NCI-H446 (cell line): Measurements from ENCODE around the gene FAM98C.
"Not testable (repeated sequence)": the region's sequence is repeated elsewhere in the genome, so short reads cannot be mapped to it uniquely, and the experiment has no call there.

Experiments used
- DNase-seq, 2 experiments: peaks; one replicate each; lab custom pipeline; 2025; lab: John Stamatoyannopoulos, UW

Gene FAM98C

GRCh38 chr19:38399081-38399480 lies 3.8 kb upstream of the FAM98C start:
- no peak for DNase-seq

GRCh38 chr19:38399537-38399936 lies 3.4 kb upstream of the FAM98C start:
- no peak for DNase-seq

- DNase-seq, result no peak
Observed at GRCh38 chr19:38400361-38400760, 2.5 kb upstream of the FAM98C start.

GRCh38 chr19:38401148-38401547 lies 1.7 kb upstream of the FAM98C start:
- DNase-seq, result no peak

GRCh38 chr19:38402623-38402966 lies 298 bp upstream of the FAM98C start:
- DNase-seq, result no peak

- DNase-seq, result no peak
Observed at GRCh38 chr19:38404858-38405257, 2.0 kb downstream of the FAM98C start.

- no peak for DNase-seq
Observed at GRCh38 chr19:38405276-38405675, 2.4 kb downstream of the FAM98C start.

GRCh38 chr19:38409631-38410133 lies 6.8 kb downstream of the FAM98C start:
- DNase-seq, result peak in 1 of 2 experiments; percentile 39

- not testable (repeated sequence) for DNase-seq
Observed at GRCh38 chr19:38410407-38410806, 7.5 kb downstream of the FAM98C start.

- DNase-seq, result no peak
Observed at GRCh38 chr19:38411041-38411712, 8.3 kb downstream of the FAM98C start.

GRCh38 chr19:38411898-38412297 lies 9.0 kb downstream of the FAM98C start:
- DNase-seq, result not testable (repeated sequence)

GRCh38 chr19:38412491-38412890 lies 9.6 kb downstream of the FAM98C start:
- DNase-seq, result no peak

- DNase-seq, result no peak
Observed at GRCh38 chr19:38412961-38413360, 10.1 kb downstream of the FAM98C start.

GRCh38 chr19:38413416-38413815 lies 10.5 kb downstream of the FAM98C start:
- DNase-seq, result no peak

GRCh38 chr19:38417146-38417543 lies 14.3 kb downstream of the FAM98C start:
- DNase-seq, result no peak

GRCh38 chr19:38417544-38418506 lies 14.9 kb downstream of the FAM98C start:
- DNase-seq, result no peak

GRCh38 chr19:38420935-38421334 lies 18.0 kb downstream of the FAM98C start:
- no peak for DNase-seq

- DNase-seq, result no peak
Observed at GRCh38 chr19:38421856-38422255, 19.0 kb downstream of the FAM98C start.

- DNase-seq, result no peak
Observed at GRCh38 chr19:38422438-38422837, 19.5 kb downstream of the FAM98C start.

- no peak for DNase-seq
Observed at GRCh38 chr19:38424272-38424671, 21.4 kb downstream of the FAM98C start.

GRCh38 chr19:38425222-38425809 lies 22.4 kb downstream of the FAM98C start:
- no peak for DNase-seq

- DNase-seq, result no peak
Observed at GRCh38 chr19:38425810-38426466, 23.0 kb downstream of the FAM98C start, which contains the start of gene RASGRP4. Gene RASGRP4 (minus strand): TSS chr19:38426219. CDS start chr19:38426091, 128 bp downstream.
